GM19240 (cell line): ENCODE data around the gene AFG3L2.
"Not testable (repeated sequence)": the region's sequence is repeated elsewhere in the genome, so short reads cannot be mapped to it uniquely, and the experiment has no call there.

ENCODE experiments used
- DNase-seq: peaks from one replicate; pipeline ENCODE4 v3.0.0; 2011; ENCODE audit warnings: low spot score; ENCODE audit not compliant: insufficient read length

The AFG3L2 gene

DNA sequence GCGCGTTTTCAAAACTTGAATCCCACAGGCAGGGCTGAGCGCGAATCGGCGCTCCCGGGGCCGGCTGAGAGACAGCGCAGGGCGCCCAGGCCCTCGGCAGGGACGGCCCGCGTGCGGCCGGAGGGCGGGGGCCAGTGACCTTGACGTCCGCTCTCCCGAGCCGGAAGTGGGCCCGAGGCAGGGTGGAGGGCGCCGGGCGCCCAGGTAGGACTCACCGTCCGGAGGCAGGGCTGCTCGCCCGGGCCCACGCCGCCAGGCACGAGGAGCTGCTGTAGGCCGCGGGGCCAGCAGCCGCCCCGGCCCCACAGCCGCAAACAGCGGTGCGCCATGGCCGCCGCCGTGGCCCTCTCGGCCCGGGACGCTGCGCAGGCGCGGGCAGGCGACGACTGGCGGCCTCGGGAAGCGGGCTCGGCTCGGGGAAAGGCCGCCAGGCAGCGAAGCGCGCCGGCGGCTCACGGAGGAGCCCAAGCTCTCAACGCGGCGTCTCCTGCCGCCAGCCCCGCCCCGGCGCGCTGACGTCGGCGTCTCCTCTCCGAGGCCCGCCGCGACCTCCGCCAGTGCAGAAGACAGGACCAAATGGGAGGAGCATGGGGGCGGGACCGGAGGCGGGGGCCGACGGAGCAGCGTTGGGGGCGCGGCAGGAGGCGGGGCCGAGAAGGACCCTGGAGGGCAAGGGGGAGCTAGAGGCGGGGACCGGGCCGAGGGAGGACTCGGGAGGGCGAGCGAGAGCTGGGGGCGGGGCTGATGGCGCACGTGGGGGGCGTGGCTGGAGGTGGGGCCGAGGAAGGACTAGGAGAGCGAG is at the start of gene AFG3L2:
Gene AFG3L2 (minus strand): TSS at position 474 of the 802 bp plus-strand sequence. CDS start 145 bp downstream, at position 329.
- peak; percentile 78 for DNase-seq

DNA sequence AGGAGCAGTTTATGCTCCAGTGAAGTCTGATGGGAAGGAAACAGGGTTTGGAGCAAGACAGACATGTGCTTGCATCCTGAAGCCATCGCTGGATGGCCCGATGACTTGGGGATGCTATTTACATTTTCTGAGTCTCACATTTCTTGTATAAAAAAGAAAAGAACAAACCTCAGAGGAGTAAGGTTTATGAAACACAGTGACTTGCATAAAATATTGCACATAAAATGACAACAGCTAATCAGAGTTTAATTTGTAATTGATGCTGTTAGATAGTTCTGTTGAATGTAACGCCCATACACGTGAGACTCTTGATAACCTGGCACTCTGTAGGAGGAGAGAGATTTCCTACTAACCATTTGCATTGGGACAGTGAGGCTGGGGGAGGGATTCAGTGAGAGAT is 47.2 kb upstream of the AFG3L2 start:
- DNase-seq, result no peak

DNA sequence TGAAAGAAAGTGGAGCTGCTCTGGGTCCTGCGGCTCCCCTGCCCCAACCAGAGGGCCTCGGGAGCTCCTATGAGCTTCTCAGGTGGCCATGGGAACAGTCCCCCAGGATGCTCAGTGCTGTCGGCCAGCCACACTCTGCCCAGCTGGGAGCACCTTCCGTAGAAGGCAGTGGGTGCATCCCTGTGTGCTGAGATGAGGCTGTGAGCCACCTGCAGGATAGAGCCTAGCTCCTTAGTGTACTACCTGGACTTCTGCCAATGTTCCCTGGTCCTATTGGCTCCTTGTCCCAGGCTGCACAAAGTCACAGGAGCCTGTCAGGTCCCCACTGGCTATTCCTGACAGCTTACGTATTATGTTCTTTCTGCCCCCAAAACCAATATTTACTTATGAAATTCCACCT is 46.8 kb upstream of the AFG3L2 start:
- DNase-seq, result no peak

DNA sequence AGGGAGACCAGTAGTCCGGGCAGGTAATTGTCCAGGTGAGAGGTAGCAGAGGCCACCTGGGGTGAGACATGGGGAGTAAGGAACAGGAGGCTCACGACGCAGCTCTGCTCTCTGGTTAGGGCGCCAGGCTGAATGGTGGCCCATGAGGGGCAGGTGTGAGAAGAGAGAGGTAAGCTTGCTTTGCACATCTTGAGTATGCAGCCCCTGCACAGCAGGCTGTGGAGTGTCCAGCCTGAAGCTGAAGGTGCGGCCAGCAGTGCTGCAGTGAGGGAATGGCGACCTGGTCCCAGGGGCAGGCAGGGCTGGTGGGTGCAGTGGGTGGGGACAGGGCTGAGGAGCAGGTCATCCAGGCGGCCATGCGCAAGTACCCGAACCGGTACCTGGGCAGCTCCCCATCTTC is 46.4 kb upstream of the AFG3L2 start:
- DNase-seq, result no peak

DNA sequence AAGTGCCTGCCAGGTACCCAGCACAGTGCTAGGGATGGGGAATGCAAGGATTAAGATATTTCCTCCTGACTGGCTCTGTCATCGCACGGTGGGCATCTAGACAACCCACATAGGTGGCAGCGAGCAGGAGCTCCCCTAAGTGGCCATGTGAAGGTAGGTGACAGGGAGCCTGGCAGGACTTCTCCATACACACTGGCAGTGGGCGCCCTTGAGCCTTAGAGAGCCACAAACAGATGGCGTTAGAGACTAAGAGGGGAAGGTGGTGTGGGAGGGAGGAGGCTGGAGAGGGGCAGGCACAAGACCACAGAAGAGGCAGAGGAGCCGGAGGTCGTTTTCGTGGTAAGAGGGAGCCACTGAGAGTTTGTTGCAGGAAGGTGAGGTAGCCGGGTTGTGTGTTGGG is 45.9 kb upstream of the AFG3L2 start:
- no peak for DNase-seq

DNA sequence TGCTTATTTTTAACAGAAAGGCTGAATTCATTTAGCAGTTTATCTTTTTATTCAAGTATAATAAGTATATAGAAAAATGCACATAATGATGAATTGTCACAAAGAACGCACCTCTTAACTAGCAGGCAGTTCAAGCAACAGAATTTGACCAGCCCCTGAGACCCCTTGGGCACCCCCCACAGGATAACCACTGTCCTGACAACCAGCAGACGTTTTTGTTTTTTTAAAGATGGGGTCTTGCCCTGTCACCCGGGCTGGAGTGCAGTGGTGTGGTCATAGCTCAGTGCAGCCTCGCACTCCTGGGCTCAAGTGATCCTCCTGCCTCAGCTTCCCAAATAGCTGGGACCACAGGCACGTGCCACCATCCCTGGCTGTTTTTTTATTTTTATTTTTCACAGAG is 44.7 kb upstream of the AFG3L2 start:
- no peak for DNase-seq

DNA sequence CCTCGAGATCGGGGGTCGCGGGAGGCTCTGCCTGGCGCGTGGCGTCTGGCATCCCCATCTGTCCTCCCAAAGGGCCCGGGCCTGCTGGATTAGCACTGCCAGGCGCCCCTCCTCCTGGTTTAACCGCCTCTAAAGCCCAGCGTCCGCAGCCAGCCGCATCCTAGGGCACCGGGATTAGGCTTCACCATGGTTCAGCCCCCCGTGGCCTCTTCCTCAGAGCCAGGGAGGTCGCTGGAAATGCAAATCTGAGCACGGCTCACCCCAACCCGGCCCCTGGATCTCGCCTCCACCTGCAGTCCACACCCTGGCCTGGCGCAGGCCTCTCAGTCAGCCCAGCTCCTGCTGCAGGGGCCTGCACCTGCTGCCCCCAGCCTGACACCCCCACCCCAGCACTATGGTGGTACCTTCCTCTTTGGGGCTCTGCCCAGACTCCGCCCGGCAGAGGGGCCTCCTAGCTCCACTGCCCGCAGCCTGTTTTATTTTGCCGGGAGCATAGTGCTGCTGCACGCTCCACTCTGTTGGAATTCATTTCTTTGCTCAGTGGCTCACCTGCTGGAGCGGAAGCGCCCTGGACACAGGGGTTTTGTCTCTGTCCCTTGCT is 43.9 kb upstream of the AFG3L2 start:
- no peak for DNase-seq

DNA sequence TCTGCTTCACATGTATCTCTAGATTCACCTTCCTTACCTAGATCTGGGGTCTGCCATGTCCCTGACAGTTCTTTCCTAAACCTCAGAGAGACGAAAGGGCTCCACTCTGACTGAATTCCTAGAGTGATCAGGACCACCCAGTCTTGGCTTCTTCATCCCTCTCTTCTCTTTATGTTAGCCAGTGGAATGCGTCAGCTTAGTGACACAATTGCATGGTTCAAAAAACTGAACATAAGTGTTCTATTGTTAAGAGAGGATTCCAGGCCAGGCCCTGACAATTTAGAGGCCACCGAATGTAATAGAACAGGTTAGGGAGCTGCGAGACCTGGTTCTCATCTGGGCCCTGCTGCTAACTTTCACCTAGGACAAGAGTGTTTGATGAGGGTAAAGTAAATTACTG is 40.7 kb upstream of the AFG3L2 start:
- DNase-seq, result no peak

DNA sequence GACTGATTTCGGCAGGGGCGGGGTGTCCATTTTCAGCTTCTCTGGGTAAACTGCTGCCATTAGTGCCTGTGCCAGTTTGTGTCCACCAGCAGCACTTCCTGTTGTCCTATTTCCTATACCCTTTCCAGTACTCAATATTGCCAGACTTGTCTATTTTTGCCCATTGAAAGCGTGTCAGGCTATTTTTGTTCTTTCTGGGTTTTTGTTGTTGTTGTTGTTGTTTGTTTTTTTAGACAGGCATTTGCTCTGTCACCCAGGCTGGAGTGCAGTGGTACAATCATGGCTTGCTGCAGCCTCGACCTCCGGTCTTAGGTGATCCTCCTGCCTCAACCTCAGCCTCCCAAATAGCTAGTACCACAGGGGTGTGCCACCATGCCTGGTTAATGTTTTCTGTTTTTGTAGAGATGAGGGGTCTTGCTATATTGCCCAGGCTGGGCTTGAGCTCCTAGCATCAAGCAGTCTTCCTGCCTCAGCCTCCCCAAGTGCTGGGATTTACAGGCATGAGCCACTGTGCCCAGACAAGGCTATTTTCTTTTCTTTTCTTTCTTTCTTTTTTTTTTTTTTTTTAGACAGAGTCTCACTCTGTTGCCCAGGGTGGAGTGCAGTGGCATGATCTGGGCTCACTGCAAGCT is 39.2 kb upstream of the AFG3L2 start:
- no peak for DNase-seq

DNA sequence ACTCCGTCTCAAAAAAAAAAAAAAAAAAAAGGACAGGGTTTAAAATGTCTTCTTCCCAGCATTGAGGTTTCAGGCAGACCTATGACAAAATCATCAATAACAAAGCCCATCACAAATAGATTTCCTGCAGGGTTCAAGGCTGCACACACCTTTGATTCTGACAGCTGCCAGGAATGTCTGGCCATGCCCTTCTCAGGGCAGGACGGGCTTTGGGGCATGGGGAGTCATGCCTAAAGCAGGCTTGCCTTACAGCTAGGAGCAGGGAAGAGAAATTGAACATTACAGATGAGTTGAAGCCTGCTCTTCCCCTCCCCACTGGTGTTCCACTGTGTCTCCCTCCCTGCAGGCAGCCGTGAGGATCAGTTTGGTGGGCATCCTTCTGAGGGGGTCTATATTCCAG is 34.4 kb upstream of the AFG3L2 start:
- no peak for DNase-seq

DNA sequence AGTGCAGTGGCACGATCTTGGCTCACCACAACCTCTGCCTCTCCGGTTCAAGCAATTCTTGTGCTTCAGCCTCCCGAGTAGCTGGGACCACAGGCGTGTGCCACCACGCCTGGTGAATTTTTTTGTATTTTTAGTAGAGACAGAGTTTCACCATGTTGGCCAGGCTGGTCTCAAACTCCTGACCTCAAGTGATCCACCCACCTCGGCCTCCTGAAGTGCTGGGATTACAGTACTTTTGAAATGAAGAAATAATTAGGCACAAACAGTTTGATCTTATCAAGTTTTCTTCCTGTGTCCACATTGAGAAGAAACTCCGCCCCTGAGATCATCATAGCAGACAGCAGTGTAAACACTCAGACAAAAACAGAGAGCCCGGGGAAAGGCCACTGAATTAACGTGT is 33.7 kb upstream of the AFG3L2 start:
- not testable (repeated sequence) for DNase-seq

DNA sequence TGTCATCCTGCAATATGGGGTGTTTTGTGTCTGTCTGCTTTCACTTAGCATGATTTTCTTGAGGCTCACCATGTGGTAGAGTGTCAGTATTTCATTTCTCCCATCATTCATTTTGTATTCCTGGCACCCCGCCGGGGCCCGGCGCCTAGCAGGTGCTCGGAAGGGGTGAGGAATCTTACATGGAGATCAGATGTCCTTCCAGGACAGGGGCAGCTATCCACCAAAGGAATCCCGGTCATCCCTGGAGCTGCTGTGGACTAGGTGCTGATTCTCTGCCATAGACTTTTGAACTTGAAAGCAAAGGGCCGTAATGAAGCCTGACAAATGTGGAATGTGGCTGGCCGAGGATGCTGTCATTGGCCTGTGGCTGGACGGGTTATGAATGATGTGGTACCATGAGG is 33.1 kb upstream of the AFG3L2 start:
- no peak for DNase-seq

DNA sequence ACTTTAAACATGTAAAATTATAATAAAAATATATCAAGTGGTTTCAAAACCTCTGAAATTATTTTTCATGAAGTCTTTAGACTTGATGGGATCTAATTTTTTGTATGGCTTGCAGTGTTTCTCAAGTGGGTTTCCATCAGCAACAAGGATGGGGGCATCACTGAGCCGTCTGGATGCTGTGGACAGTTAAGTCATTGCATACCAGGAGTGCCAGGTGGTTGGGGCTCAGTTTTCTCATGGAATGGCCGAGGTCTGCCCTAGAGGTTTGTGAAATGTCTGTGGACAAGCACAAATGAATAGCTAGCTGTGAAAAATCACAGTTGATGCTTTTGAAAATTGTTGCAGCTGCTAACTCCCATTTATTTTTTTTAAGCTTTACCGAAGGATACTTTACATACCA is 32.4 kb upstream of the AFG3L2 start:
- no peak for DNase-seq

DNA sequence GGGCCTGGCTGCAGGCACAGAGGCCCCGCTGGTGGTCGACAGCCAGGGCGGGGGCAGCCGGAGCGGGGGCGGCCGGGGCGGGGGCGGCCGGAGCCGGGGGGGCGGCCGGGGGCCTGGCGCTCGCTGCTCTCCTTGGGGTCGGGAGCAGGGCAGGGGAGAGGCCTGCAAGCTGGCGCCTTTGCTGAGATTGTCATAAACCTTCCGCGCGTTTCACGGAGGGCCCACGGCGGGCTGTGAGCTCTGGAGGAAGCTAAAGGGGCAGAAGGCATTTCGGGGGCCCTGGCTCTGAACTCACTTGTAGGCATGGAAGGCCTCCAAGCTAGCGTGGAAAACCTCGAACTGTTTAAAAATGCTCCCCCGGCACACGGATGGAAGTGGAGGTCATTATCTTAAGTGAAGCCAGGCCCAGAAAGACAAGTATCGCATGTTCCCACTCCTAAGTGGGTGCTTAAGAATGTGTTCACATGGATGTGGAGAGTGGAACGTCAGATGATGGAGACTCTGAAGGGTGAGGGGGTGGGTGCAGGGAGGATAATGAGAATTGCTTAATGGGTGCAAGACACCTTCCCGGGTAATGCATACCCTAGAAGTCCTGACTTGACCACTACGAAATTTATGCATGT is 31.3 kb upstream of the AFG3L2 start:
- no peak for DNase-seq

DNA sequence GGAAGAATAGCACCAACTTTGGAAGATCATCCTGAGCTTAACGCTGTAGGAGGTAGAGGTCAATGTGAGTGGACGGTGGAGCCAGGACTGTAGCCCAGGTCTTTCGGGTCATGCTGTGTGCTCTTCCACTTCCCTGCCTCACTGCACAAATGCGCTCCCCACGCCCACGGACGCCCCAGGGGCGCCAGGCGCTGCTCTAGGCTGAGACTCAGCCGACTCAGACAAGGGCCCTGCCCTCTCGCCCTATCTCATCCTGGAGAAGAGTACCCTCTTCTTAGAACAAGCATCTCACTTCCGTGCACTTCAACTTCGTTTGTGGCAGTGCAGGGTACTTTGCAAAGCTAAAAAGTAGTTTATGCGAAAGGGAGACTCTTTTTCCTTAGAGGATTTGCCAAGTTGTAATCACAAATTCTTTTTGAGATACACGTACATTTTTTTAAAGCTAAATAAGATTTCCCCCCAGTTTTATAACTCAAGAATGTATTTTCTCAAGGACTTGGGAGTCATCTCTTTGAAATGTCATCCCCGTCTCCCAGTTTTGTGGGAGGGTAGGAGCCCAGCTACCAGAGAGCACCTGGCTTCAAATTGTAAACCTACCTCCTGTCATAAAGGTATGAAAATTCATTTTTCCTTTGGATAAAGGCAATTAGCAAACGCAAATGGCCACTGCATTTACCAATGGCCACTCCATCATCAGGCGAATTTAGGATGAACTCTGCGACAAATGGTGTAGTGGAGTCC is 29.5 kb upstream of the AFG3L2 start:
- DNase-seq, result no peak

DNA sequence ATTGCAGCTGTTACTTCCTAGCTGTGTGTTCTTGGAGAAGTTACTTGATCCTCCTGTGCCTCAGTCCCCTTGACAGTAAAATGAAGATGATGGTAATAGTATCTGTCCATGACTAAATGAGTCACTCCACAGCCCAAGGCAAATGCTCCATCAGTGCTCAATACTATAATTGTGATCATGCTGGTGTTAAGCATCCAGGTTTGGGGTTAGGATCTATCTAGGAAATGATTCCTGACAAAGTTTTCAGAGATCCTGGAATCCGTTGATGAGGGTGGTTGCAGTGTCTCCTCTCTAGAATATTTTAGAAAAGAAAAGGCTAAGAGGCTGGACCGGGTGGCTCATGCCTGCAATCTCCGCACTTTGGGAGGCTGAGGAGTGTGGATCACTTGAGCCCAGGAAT is 28.0 kb upstream of the AFG3L2 start:
- DNase-seq, result no peak

DNA sequence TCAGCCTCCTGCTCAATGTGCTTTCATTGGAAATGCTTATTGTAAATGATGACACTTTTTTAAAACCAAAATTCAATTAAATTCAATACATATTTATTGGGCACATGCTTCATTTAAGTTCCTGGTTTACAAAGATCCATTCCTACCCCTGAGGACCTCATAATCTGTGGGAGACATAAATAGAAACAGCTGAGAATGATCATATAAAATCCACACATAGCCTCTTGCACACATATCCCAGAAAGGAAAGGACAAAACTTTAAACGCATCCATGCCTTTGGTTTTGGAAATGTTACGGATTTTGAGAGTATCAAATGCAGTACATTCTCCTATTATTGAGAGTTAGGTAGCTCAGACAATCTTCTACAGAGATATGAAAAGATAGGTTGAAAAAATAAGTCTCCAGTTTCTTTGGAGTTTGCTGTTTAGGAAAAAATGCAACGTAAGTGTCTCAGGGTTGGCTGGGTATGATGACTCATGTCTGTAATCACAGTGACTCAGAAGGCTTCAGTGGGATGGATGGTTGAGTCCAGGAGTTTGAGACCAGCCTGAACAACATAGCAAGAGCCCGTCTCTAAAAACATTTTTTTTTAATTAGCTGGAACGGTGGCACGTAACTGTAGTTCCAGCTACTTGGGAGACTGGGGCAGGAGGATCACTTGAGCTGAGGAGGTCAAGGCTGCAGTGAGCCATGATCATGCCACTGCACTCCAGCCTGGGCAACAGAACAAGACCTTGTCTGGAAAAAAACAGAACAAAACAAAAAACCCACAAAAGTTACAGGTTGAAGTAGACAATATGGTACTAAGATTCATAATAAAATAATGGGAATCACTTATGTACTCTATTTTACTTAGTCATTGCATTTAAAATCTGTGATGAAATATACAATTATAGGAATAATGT is 26.8 kb upstream of the AFG3L2 start:
- DNase-seq, result no peak

DNA sequence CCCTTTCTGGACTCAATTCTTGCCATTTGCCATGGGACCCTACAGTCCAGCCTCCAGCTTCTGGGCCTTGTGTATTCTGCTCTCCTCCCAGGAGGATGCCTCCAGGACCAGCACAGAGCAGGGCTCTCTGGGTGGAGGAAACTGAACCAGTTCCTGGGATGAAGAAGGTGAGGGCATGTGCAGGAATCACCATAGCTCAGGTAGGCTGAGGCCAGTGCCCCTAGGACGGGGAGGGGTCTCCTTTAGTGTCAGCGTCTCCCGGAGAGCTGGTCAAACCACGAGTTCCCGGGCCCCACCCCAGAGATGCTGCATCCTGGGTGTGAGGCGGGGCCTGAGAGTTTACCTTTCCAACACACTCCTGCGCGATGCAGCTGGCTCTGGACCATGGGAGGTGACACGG is 24.9 kb upstream of the AFG3L2 start:
- no peak for DNase-seq

DNA sequence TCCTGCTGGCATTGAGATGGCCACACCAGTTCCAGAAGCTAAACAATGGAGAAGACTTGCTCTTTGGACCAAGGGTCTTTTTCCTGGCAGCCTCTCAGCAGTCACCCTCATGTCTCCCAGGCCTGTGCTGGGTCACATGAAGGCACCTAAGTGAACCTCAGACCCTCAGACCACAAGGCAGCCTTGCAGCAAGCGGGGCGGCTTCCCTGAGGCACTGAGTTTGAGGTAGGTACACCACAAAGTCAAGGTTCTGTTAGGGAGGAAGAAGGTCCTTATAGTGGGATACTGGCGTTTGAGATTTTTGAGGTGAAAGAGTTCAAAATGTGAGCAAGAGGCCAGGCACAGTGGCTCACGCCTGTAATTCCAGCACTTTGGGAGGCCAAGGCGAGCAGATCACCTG is 22.2 kb upstream of the AFG3L2 start:
- DNase-seq, result no peak

DNA sequence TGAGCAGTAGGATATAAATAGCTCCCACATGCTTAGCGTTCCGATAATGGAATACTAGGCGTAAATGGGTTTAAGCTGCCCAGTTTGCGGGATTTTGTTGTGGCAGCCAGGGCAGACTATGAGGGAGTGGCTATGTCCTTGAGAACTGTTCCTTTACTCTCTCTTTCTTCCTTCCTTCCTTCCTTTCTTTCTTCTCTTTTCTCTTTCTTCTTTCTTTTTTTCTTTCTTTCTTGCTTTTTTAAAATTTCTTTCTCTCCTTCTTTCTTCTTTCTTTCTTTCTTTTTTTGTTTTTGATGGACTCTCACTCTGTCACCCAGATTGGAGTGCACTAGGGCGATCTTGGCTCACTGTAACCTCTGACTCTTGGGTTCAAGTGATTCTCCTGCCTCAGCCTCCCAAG is 21.6 kb upstream of the AFG3L2 start:
- no peak for DNase-seq

DNA sequence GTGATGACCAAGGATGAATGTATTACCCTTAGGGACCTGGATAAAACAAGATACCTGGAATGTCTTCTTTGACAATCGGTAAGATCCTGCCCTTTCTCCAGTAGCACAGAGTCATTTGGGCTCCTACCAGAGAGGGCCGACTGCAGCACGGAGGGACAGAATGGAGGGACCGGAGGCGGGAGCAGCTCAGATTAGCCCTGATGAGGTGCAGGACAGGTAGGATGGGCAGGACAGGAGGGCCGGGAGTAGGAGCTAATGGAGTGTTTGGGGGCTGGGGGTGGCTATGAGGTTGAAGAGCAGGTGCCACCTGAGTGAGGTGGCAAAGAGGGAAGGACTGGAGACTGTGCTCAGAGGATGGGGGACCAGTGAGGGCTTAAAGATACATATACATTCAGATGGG is 20.8 kb upstream of the AFG3L2 start:
- no peak for DNase-seq
